Smooth muscle cell (in vitro differentiated cells): ENCODE measurements around the gene UBLCP1. TPM values are rescaled to one million over a fixed set of nuclear protein-coding genes. Genes with fewer than 3 reads are reported as not detected.

Experiments
- DNase-seq: peaks from one replicate; lab custom pipeline; 2025; ENCODE audit not compliant: unreplicated experiment; lab: John Stamatoyannopoulos, UW
- H2AFZ ChIP-seq: fragments of 200-600 bp; sonication (generic); 2 replicates; pipeline ENCODE4 v1.6.0; 2016; ENCODE audit warnings: antibody characterized with exemption, low read depth, mild to moderate bottlenecking
- H3F3A ChIP-seq: fragments of 200-600 bp; sonication (generic); 2 replicates; pipeline ENCODE4 v1.6.0; 2017; ENCODE audit warnings: antibody characterized with exemption, low read depth
- H3K27ac ChIP-seq: fragments of 200-600 bp; sonication (generic); 2 replicates; pipeline ENCODE4 v1.5.1; 2016; ENCODE audit warnings: low read depth, mild to moderate bottlenecking
- H3K27me3 ChIP-seq: fragments of 200-600 bp; sonication (generic); 2 replicates; pipeline ENCODE4 v1.6.1; 2016; ENCODE audit warnings: low read depth, mild to moderate bottlenecking
- H3K36me3 ChIP-seq: fragments of 200-600 bp; sonication (generic); 2 replicates; pipeline ENCODE4 v1.5.1; 2016; ENCODE audit warnings: low read depth
- H3K4me1 ChIP-seq: fragments of 200-600 bp; sonication (generic); 2 replicates; pipeline ENCODE4 v1.5.1; 2016; ENCODE audit warnings: low read depth
- H3K4me2 ChIP-seq: fragments of 200-600 bp; sonication (generic); 2 replicates; pipeline ENCODE4 v1.6.0; 2016; ENCODE audit warnings: mild to moderate bottlenecking
- H3K4me3 ChIP-seq: fragments of 200-600 bp; sonication (generic); 2 replicates; pipeline ENCODE4 v1.5.1; 2016; ENCODE audit warnings: mild to moderate bottlenecking
- H3K79me2 ChIP-seq: fragments of 200-600 bp; sonication (generic); 2 replicates; pipeline ENCODE4 v1.6.0; 2016; ENCODE audit warnings: low read depth, mild to moderate bottlenecking
- H3K9ac ChIP-seq: fragments of 200-600 bp; sonication (generic); 2 replicates; pipeline ENCODE4 v1.6.0; 2016; ENCODE audit warnings: low read depth
- H3K9me3 ChIP-seq: fragments of 200-600 bp; sonication (generic); replicated peaks from 2 replicates; pipeline ENCODE4 v1.5.1; 2016; ENCODE audit warnings: low read depth
- H4K20me1 ChIP-seq: fragments of 200-600 bp; sonication (generic); 2 replicates; pipeline ENCODE4 v1.6.0; 2016; ENCODE audit warnings: low read depth
- WGBS: methylation state at CpG from one replicate; pipeline ENCODE4 v1.1.7; 2016; ENCODE audit warnings: low lambda C conversion rate; 5-methylcytosine and 5-hydroxymethylcytosine counted together
- polyA plus RNA-seq: library from polyadenylated mRNA; unstranded; fragments of >200 nt; fragmentation: Nextera tagmentation; extraction: Ambion mirVana; gene quantifications from 2 replicates; pipeline ENCODE4 v1.2.1, GENCODE V29; 2016
- total RNA-seq: library from RNA; depleted of rRNA; stranded (reverse); fragments of >200 nt; gene quantifications from 2 replicates; pipeline ENCODE4 v1.2.3, GENCODE V29; 2014
- TF ChIP-seq, protein P1 (sequence below): fragments of 200-600 bp; sonication (generic); IDR thresholded peaks from 2 replicates; pipeline ENCODE4 v1.5.1; 2017; ENCODE audit warnings: borderline replicate concordance, mild to moderate bottlenecking, antibody characterized with exemption; ENCODE audit not compliant: insufficient read depth, poor library complexity, severe bottlenecking

The UBLCP1 gene
- total RNA-seq (44.1 and 45.0 TPM in 2 replicates), polyA plus RNA-seq (30.5 and 32.9 TPM in 2 replicates)

- peak within 1 kb of the TSS; percentile 94 for H3K9ac ChIP-seq
- TF ChIP-seq, protein P1, sequence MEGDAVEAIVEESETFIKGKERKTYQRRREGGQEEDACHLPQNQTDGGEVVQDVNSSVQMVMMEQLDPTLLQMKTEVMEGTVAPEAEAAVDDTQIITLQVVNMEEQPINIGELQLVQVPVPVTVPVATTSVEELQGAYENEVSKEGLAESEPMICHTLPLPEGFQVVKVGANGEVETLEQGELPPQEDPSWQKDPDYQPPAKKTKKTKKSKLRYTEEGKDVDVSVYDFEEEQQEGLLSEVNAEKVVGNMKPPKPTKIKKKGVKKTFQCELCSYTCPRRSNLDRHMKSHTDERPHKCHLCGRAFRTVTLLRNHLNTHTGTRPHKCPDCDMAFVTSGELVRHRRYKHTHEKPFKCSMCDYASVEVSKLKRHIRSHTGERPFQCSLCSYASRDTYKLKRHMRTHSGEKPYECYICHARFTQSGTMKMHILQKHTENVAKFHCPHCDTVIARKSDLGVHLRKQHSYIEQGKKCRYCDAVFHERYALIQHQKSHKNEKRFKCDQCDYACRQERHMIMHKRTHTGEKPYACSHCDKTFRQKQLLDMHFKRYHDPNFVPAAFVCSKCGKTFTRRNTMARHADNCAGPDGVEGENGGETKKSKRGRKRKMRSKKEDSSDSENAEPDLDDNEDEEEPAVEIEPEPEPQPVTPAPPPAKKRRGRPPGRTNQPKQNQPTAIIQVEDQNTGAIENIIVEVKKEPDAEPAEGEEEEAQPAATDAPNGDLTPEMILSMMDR: no peak
- no peaks in the 10 kb centered on the region for H3K27me3 ChIP-seq
- H3K4me2 ChIP-seq: peak within 1 kb of the TSS; percentile 97
- peaks cover 6% of the 10 kb centered on the region for H4K20me1 ChIP-seq
- WGBS: 2% methylated on average over 54 of the region's 54 CpGs
- H2AFZ ChIP-seq: peak within 1 kb of the TSS; percentile 96
- no peaks in the 10 kb centered on the region for H3F3A ChIP-seq
- peaks cover 13% of the 10 kb centered on the region for H3K4me1 ChIP-seq
- peak within 1 kb of the TSS; percentile 90 for H3K27ac ChIP-seq
- no peaks in the 10 kb centered on the region for H3K36me3 ChIP-seq
- peaks cover 27% of the 10 kb centered on the region for H3K79me2 ChIP-seq
- DNase-seq: peak; percentile 58
- H3K9me3 ChIP-seq: no peaks in the 10 kb centered on the region
- peak within 1 kb of the TSS; percentile 91 for H3K4me3 ChIP-seq
These were observed at the start of gene UBLCP1 for GRCh38 chr5:159262859-159263568. UBLCP1 (plus strand) TSS chr5:159263290; CDS start chr5:159268916, 5,626 bp downstream.

GRCh38 chr5:159214486-159215271 lies 48.4 kb upstream of the UBLCP1 start:
- WGBS: 81% methylated on average over 2 of the region's 2 CpGs

DNA sequence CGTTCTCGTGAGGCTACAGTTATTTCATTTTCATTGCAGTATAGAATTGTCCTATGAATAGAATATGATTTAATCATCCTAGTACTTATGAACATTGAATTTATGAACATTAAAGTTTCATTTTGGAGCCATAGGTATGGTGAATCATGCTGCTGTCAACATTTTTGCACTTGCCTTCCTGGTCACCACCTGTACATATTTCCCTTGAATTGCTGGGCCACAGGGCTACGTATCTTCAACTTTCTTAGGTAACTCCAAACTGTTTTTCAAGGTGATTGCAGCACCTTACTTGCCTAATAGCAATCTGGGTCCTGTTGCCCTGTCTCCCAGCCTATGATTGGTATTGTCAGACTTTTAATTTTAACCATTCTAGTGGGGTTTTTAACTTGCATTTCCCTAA lies 47.2 kb upstream of the UBLCP1 start:
- Histone ChIP-seq H3K9ac (no peak overlapping the region), H3K79me2 (no peaks in the 10 kb centered on the region), H3K27ac (no peak overlapping the region), H3F3A (no peaks in the 10 kb centered on the region), H3K36me3 (no peaks in the 10 kb centered on the region), H3K4me2 (no peak overlapping the region), H4K20me1 (no peaks in the 10 kb centered on the region), H3K4me1 (no peaks in the 10 kb centered on the region), H3K27me3 (no peaks in the 10 kb centered on the region), H2AFZ (no peak overlapping the region), H3K9me3 (no peaks in the 10 kb centered on the region), H3K4me3 (no peak overlapping the region)
- DNase-seq: no peak
- 90% methylated on average over 3 of the region's 3 CpGs for WGBS
- TF ChIP-seq, protein P1: no peak

More at GRCh38 chr5:159214486-159215271, 48.4 kb upstream of the UBLCP1 start:
- Histone ChIP-seq H3K4me3 (no peak overlapping the region), H3K27me3 (no peaks in the 10 kb centered on the region), H3K79me2 (no peaks in the 10 kb centered on the region), H2AFZ (no peak overlapping the region), H3K36me3 (no peaks in the 10 kb centered on the region), H3K9ac (no peak overlapping the region), H3K9me3 (no peaks in the 10 kb centered on the region), H3K4me2 (no peak overlapping the region), H3K4me1 (peaks cover 6% of the 10 kb centered on the region), H3F3A (no peaks in the 10 kb centered on the region), H4K20me1 (no peaks in the 10 kb centered on the region), H3K27ac (no peak overlapping the region)
- TF ChIP-seq, protein P1: no peak
- no peak for DNase-seq
